GM18505 (cell line): ENCODE results near the gene NUP43.

Experiments
- ATAC-seq: cut with Tn5 transposase; IDR thresholded peaks from one replicate; pipeline ENCODE4 v1.9.1; 2021; ENCODE audit not compliant: unreplicated experiment
- POLR2A ChIP-seq: IDR thresholded peaks from 4 replicates; pipeline ENCODE4 v1.6.1; 2011; ENCODE audit warnings: borderline replicate concordance; ENCODE audit not compliant: insufficient read depth, insufficient read length; ENCODE audit errors: extremely low read depth

Gene NUP43

GRCh38 chr6:149746147-149746946, at the start of gene NUP43:
Gene NUP43, minus strand, starts transcription at chr6:149746529. Its CDS starts 34 bp downstream, at chr6:149746495.
- peak; percentile 80 for TF ChIP-seq POLR2A
- ATAC-seq, result peak; percentile 34

DNA sequence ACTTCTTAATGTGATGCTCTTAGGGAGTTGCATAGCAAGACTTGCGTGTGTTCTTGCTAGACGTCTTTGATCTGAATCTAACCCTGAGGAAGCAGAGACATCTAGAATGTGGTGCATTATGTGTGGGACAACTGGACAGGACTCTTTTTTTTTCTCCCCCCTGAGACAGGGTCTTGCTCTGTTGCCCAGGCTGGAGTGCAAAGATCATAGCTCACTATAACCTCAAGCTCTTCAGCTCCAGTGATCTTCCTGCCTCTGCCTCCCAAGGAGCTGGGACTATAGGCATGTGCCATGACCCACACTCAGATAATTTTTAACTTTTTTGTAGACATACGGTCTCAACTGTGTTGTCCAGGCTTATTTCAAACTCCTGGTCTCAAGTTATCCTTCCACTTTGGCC, 37.2 kb upstream of the NUP43 start:
- TF ChIP-seq POLR2A, result no peak
- no peak for ATAC-seq

GRCh38 chr6:149782337-149782736, 36.0 kb upstream of the NUP43 start:
- ATAC-seq, result no peak
- TF ChIP-seq POLR2A, result no peak

GRCh38 chr6:149781715-149782114, 35.4 kb upstream of the NUP43 start:
- TF ChIP-seq POLR2A, result no peak
- no peak for ATAC-seq

DNA sequence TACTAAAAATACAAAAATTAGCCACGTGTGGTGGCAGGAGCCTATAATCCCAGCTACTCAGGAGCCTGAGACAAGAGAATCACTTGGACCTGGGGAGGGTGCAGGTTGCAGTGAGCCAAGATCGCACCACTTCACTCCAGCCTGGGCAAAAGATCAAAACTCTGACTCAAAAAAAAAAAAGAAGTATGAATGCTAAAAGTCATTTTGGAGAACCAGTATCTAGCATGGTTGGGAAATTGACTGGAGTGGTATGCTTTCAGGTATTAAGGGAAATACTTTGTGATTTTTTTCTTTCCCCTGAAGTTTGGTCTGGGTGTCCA, 33.3 kb upstream of the NUP43 start:
- TF ChIP-seq POLR2A, result no peak

GRCh38 chr6:149777624-149778023, 31.3 kb upstream of the NUP43 start:
- ATAC-seq, result no peak
- TF ChIP-seq POLR2A, result no peak

More for the DNA sequence above, 33.3 kb upstream of the NUP43 start:
- no peak for ATAC-seq

- ATAC-seq, result no peak
Observed at GRCh38 chr6:149771925-149772324, 25.6 kb upstream of the NUP43 start.

GRCh38 chr6:149771185-149771584, 24.9 kb upstream of the NUP43 start:
- ATAC-seq, result no peak
- TF ChIP-seq POLR2A, result no peak

More at GRCh38 chr6:149771925-149772324, 25.6 kb upstream of the NUP43 start:
- no peak for TF ChIP-seq POLR2A

GRCh38 chr6:149769676-149770075, 23.3 kb upstream of the NUP43 start:
- no peak for TF ChIP-seq POLR2A
- no peak for ATAC-seq

- no peak for ATAC-seq
- TF ChIP-seq POLR2A, result no peak
Observed at GRCh38 chr6:149766156-149766769, 19.9 kb upstream of the NUP43 start.

DNA sequence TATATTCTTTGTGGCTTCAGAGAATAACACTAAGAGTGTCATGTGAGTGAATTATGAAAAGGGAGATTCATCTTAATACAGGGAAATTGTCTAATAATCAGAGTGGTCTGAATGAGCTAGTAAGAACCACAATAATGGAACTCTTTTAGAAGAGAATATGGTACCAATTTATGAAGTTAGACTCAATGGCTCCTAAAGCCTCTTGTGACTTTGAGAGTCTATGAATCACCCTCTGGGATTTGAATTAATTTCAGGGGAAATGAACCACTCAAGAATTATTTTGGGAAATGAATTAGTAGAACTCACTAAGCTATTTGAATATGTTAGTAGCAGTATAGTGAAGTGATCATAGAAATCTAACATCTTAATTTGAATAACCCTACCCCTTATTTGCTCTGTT, 17.5 kb upstream of the NUP43 start:
- no peak for TF ChIP-seq POLR2A
- ATAC-seq, result no peak

- ATAC-seq, result peak; percentile 95
- no peak for TF ChIP-seq POLR2A
Observed at GRCh38 chr6:149761438-149761837, 15.1 kb upstream of the NUP43 start.

DNA sequence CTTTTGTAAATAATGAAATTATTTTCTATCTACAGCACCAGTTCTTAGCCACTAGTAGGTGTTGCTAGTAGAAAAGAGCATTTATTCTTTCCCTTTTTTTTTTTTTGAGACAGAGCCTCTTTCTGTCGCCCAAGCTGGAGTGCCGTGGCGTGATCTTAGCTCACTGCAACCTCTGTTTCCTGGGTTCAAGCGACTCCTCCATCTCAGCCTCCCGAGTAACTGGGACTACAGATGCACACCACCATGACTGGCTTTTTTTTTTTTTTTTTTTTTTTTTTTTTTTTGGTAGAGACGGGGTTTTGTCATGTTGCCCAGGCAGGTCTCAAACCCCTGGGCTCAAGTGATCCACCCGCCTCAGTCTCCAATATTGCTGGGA, 9.9 kb upstream of the NUP43 start:
- no peak for ATAC-seq
- no peak for TF ChIP-seq POLR2A
